Neuron (in vitro differentiated cells): ENCODE results near the gene ECHDC3.

Experiments used
- H2AFZ ChIP-seq: one replicate; pipeline ENCODE4 v1.6.1; 2013; ENCODE audit warnings: low read depth, mild to moderate bottlenecking, inconsistent platforms, low read length, moderate library complexity
- H3K27me3 ChIP-seq: one replicate; pipeline ENCODE4 v1.6.1; 2013; ENCODE audit warnings: low read length; ENCODE audit not compliant: insufficient read depth
- H3K36me3 ChIP-seq: one replicate; pipeline ENCODE4 v1.6.1; 2013; ENCODE audit warnings: low read length; ENCODE audit not compliant: insufficient read depth
- H3K4me1 ChIP-seq: one replicate; pipeline ENCODE4 v1.6.1; 2013; ENCODE audit warnings: low read length; ENCODE audit not compliant: insufficient read depth
- H3K4me3 ChIP-seq: 2 replicates; pipeline ENCODE4 v1.5.1; 2013; ENCODE audit warnings: mild to moderate bottlenecking, low read length, moderate library complexity
- H3K9me3 ChIP-seq: one replicate; pipeline ENCODE4 v1.6.1; 2013; ENCODE audit warnings: low read length

ECHDC3 gene

GRCh38 chr10:11760861-11761260 is 18.7 kb downstream of the ECHDC3 start:
- Histone ChIP-seq H3K27me3 (no peaks in the 10 kb centered on the region), H3K9me3 (no peaks in the 10 kb centered on the region), H3K4me3 (no peak overlapping the region), H2AFZ (no peak overlapping the region), H3K36me3 (no peaks in the 10 kb centered on the region), H3K4me1 (peaks cover 2% of the 10 kb centered on the region)

DNA sequence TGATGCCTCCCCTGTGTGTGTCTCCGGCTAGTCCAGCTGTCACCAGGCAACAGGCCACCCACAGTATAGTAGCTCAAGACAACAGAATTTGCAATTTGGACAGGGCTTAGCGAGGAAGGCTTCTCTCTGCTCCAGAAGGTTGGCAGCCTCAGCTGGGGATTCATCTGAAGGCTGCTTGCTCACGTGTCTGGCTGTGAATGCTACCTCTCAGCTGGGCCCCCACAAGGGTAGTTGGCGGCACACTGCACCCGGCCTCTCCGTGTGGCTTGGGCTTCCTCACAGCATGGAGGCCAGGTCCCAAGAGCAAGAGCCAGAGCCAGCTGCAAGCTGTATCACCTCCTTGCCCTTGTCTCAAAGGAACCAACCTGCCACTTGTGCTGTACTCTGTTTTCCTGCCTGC is 19.2 kb downstream of the ECHDC3 start:
- Histone ChIP-seq H2AFZ (no peak overlapping the region), H3K27me3 (no peaks in the 10 kb centered on the region), H3K4me1 (peaks cover 2% of the 10 kb centered on the region), H3K36me3 (no peaks in the 10 kb centered on the region), H3K9me3 (no peaks in the 10 kb centered on the region), H3K4me3 (no peak overlapping the region)

DNA sequence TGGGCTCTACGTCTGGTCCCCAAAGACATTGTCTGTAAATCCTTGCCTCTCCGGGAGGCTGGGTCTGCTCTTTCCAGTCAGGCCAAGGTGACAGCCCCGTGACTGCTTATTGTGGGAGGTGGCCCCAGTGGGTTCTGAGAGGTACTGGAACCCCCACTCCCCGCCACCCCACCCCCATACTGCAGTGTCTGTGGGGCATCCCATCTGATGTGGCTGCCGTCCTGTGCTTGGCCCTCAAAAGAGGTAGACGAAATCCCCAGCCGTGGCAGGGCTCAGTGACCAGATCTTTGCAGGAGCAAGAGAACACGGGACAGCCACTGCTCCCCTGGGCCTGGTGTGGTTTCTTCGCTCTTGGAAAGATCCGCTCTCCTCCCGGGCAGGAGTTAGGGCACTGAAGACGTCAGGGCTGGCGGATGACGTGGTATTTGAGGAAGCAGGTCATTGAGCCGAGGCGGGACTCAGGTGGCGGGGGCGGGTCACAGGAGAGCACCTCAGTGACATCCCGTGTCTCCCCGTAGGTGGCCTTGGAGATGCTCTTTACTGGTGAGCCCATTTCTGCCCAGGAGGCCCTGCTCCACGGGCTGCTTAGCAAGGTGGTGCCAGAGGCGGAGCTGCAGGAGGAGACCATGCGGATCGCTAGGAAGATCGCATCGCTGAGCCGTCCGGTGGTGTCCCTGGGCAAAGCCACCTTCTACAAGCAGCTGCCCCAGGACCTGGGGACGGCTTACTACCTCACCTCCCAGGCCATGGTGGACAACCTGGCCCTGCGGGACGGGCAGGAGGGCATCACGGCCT is 20.7 kb downstream of the ECHDC3 start:
- H3K4me1 ChIP-seq: peaks cover 2% of the 10 kb centered on the region
- no peaks in the 10 kb centered on the region for H3K36me3 ChIP-seq
- H3K4me3 ChIP-seq: no peak overlapping the region
- H3K9me3 ChIP-seq: no peaks in the 10 kb centered on the region
- H2AFZ ChIP-seq: no peak overlapping the region
- H3K27me3 ChIP-seq: no peaks in the 10 kb centered on the region

DNA sequence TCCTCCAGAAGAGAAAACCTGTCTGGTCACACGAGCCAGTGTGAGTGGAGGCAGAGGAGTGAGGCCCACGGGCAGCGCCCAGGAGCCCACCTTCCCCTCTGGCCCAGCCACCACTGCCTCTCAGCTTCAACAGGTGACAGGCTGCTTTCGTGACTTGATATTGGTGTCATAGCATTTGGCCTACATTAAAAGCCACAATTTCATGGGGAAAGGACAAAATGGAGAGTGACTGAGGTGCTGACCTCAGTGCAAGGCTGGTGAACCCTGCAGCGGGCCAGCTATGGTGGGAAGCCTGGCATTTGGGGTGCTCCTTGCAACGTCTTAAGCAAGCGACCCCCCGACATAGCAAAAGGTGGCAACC is 21.3 kb downstream of the ECHDC3 start:
- no peaks in the 10 kb centered on the region for H3K4me1 ChIP-seq
- H2AFZ ChIP-seq: no peak overlapping the region
- no peaks in the 10 kb centered on the region for H3K9me3 ChIP-seq
- H3K4me3 ChIP-seq: no peak overlapping the region
- H3K27me3 ChIP-seq: no peaks in the 10 kb centered on the region
- H3K36me3 ChIP-seq: no peaks in the 10 kb centered on the region

- Histone ChIP-seq H3K4me1 (no peaks in the 10 kb centered on the region), H2AFZ (no peak overlapping the region), H3K36me3 (no peaks in the 10 kb centered on the region), H3K27me3 (no peaks in the 10 kb centered on the region), H3K9me3 (no peaks in the 10 kb centered on the region), H3K4me3 (no peak overlapping the region)
These were observed 23.0 kb downstream of the ECHDC3 start for GRCh38 chr10:11765141-11765540.

GRCh38 chr10:11772575-11773288 is 30.6 kb downstream of the ECHDC3 start:
- H3K4me1 ChIP-seq: no peaks in the 10 kb centered on the region
- peaks cover 2% of the 10 kb centered on the region for H3K27me3 ChIP-seq
- H3K9me3 ChIP-seq: no peaks in the 10 kb centered on the region
- no peak overlapping the region for H2AFZ ChIP-seq
- H3K4me3 ChIP-seq: no peak overlapping the region
- no peaks in the 10 kb centered on the region for H3K36me3 ChIP-seq

DNA sequence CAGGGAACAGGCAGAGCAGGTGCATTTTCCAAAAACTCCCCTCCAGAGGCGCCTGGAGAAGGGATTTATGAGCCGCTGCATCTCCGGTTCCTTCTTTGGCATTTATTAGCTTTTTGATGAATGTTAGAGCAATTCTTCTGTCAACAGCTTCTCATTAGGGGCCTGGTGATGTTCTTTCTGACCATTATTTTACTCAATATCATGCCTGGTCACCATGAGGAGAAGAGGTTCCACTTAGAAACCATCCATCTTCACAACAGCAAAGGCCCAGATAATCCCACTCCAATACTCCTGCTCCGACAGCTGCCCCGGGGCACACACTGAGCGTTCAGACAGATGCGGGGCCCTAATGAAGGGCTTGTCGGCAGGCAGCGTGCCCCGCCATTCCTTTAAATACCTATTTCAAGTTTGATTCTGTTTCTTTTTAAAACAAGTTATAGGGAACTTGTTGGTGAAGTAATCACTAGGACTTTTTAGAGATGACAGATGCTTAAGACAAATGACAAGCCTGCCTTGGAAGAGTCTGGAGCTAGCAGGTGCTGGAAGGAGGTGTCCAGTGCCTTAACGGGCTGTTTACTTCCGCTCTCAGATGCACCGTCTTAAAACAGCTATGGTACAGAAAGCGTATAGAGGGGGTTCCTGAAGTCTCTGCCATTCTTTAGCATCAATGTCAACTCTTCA is 31.7 kb downstream of the ECHDC3 start:
- H3K36me3 ChIP-seq: no peaks in the 10 kb centered on the region
- peaks cover 2% of the 10 kb centered on the region for H3K27me3 ChIP-seq
- H3K4me3 ChIP-seq: no peak overlapping the region
- no peaks in the 10 kb centered on the region for H3K9me3 ChIP-seq
- H3K4me1 ChIP-seq: no peaks in the 10 kb centered on the region
- H2AFZ ChIP-seq: no peak overlapping the region

GRCh38 chr10:11775412-11775811 is 33.2 kb downstream of the ECHDC3 start:
- Histone ChIP-seq H3K36me3 (no peaks in the 10 kb centered on the region), H3K4me3 (no peak overlapping the region), H3K9me3 (no peaks in the 10 kb centered on the region), H3K27me3 (peaks cover 2% of the 10 kb centered on the region), H3K4me1 (no peaks in the 10 kb centered on the region), H2AFZ (no peak overlapping the region)

GRCh38 chr10:11776080-11776479 is 33.9 kb downstream of the ECHDC3 start:
- no peaks in the 10 kb centered on the region for H3K9me3 ChIP-seq
- no peak overlapping the region for H2AFZ ChIP-seq
- H3K27me3 ChIP-seq: peaks cover 2% of the 10 kb centered on the region
- no peak overlapping the region for H3K4me3 ChIP-seq
- H3K4me1 ChIP-seq: no peaks in the 10 kb centered on the region
- H3K36me3 ChIP-seq: no peaks in the 10 kb centered on the region

GRCh38 chr10:11781114-11781513 is 38.9 kb downstream of the ECHDC3 start:
- Histone ChIP-seq H3K4me1 (no peaks in the 10 kb centered on the region), H3K4me3 (no peak overlapping the region), H2AFZ (no peak overlapping the region), H3K36me3 (no peaks in the 10 kb centered on the region), H3K9me3 (no peaks in the 10 kb centered on the region), H3K27me3 (no peaks in the 10 kb centered on the region)

DNA sequence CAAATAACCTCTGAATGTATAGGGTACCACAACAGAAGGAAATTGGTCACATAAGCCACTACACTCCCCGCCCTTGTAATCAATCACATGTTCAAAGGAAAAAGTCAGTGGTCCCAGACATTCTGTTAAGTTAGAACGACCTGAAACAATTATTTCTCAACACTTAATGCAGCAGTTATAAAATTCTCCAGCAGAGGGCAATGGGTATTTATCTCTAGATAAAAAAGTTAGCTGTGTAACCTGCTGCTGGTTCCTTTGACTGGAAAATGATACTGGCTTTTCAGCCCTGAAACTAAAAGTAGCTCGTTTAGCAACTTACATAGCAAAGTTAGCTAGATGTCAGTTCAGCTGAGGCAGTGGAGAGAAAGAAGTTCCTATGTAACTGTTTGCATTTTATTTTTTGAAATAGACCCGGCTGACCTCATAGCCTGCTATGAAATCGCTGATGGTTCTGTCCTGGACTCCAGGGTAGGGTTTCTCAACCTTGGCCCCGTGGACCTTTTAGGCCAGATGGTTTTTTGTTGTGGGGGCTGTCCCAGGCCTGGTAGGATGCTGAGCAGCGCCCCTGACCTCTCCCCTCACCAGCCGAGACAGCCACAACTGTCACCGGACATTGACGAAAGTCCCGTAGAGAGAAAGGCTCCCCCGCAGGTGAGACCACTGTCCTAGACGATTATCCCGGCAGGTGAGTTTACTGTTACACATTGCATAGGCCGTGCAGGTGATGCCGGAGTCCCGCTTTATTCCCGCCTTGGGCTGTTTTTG is 40.8 kb downstream of the ECHDC3 start:
- Histone ChIP-seq H3K4me1 (no peaks in the 10 kb centered on the region), H3K4me3 (no peak overlapping the region)

DNA sequence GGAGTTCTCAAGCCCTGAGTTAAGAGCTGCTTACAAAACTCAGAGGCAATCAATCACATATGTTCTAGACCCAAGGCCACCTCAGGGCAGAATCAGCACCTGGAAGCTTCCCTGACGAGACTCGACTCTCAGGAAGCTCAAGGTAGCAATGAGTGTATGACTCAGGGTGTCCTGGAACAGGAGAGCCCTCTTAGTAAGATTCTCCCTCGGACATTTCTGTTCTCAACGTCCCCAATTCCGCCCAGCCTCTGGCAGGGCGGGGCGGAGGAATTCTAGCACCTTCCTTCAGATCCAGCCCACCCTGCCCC is 41.3 kb downstream of the ECHDC3 start:
- Histone ChIP-seq H3K27me3 (no peaks in the 10 kb centered on the region), H3K4me1 (no peaks in the 10 kb centered on the region), H3K9me3 (no peaks in the 10 kb centered on the region), H3K4me3 (no peak overlapping the region), H3K36me3 (no peaks in the 10 kb centered on the region), H2AFZ (no peak overlapping the region)

More for the DNA sequence above, 40.8 kb downstream of the ECHDC3 start:
- no peaks in the 10 kb centered on the region for H3K36me3 ChIP-seq
- no peak overlapping the region for H2AFZ ChIP-seq
- no peaks in the 10 kb centered on the region for H3K9me3 ChIP-seq
- H3K27me3 ChIP-seq: no peaks in the 10 kb centered on the region

- Histone ChIP-seq H3K4me1 (no peaks in the 10 kb centered on the region), H3K27me3 (no peaks in the 10 kb centered on the region), H3K4me3 (no peak overlapping the region), H3K9me3 (no peaks in the 10 kb centered on the region), H2AFZ (no peak overlapping the region), H3K36me3 (no peaks in the 10 kb centered on the region)
These were observed 45.2 kb downstream of the ECHDC3 start for GRCh38 chr10:11787374-11787773.
